Calu3 (cell line): ENCODE results near the gene ADAMTS9. TPM values are rescaled to one million over a fixed set of nuclear protein-coding genes. Genes with fewer than 3 reads are reported as not detected.

Experiments used
- BruUV-seq: library from RNA; stranded (reverse); fragments of 400-500 nt; replicated peaks from 2 replicates; lab custom pipeline; 2021; lab: Mats Ljungman, UMichigan
- CTCF ChIA-PET: fragments of 300-600 bp; sonication (Branson Sonifier 250); formaldehyde crosslinking; loops from one replicate; lab custom pipeline; 2022; ENCODE audit warnings: antibody characterized with exemption; lab: Charles Lee
- DNase-seq: peaks from one replicate; pipeline ENCODE4 v3.0.0; 2022
- H3K27ac Mint-ChIP-seq: one replicate; pipeline ENCODE4 v1.8.0; 2022; ENCODE audit warnings: mixed read lengths; ENCODE audit not compliant: unreplicated experiment
- H3K27me3 Mint-ChIP-seq: one replicate; pipeline ENCODE4 v1.8.0; 2022; ENCODE audit warnings: mixed read lengths; ENCODE audit not compliant: unreplicated experiment
- H3K36me3 Mint-ChIP-seq: one replicate; pipeline ENCODE4 v1.8.0; 2022; ENCODE audit warnings: mild to moderate bottlenecking, moderate library complexity, mixed read lengths; ENCODE audit not compliant: insufficient read depth, unreplicated experiment
- H3K4me1 Mint-ChIP-seq: one replicate; pipeline ENCODE4 v1.8.0; 2022; ENCODE audit warnings: mild to moderate bottlenecking, low read depth, mixed read lengths; ENCODE audit not compliant: unreplicated experiment
- H3K4me3 Mint-ChIP-seq: one replicate; pipeline ENCODE4 v1.8.0; 2022; ENCODE audit warnings: mild to moderate bottlenecking, low read depth, moderate library complexity, mixed read lengths; ENCODE audit not compliant: unreplicated experiment
- H3K9me3 Mint-ChIP-seq: one replicate; pipeline ENCODE4 v1.8.0; 2022; ENCODE audit warnings: low read depth, mixed read lengths; ENCODE audit not compliant: unreplicated experiment
- CTCF ChIP-seq: fragments of 200-600 bp; IDR thresholded peaks from one replicate; pipeline ENCODE4 v1.8.0; 2022; ENCODE audit warnings: antibody characterized with exemption; ENCODE audit not compliant: unreplicated experiment
- intact Hi-C: fragments of 100-400 bp; cut with micrococcal nuclease; formaldehyde crosslinking; loops from one replicate; pipeline ENCODE4 v1.10.0; 2022; ENCODE audit not compliant: unreplicated experiment
- total RNA-seq: library from RNA; stranded (reverse); gene quantifications from 2 replicates; pipeline ENCODE4 v1.2.3, GENCODE V29; 2022

Gene ADAMTS9
- total RNA-seq, 1 experiment from 2014 or later, result 54.6 TPM

- H3K4me3 Mint-ChIP-seq, result no peak overlapping the region
- no peaks in the 10 kb centered on the region for H3K27me3 Mint-ChIP-seq
- TF ChIP-seq CTCF, result no peak
- intact Hi-C loops, result no loop called here
- no peaks in the 10 kb centered on the region for H3K36me3 Mint-ChIP-seq
- CTCF ChIA-PET, result no interaction called here
- H3K27ac Mint-ChIP-seq, result no peak overlapping the region
- BruUV-seq, result no TSS peak
- no peak for DNase-seq
- H3K4me1 Mint-ChIP-seq, result peaks cover 13% of the 10 kb centered on the region
- no peaks in the 10 kb centered on the region for H3K9me3 Mint-ChIP-seq
These were observed 40.6 kb upstream of the ADAMTS9 start for GRCh38 chr3:64728428-64728827.

- no peaks in the 10 kb centered on the region for H3K27me3 Mint-ChIP-seq
- DNase-seq, result no peak
- no peak for TF ChIP-seq CTCF
- no TSS peak for BruUV-seq
- H3K36me3 Mint-ChIP-seq, result no peaks in the 10 kb centered on the region
- H3K4me1 Mint-ChIP-seq, result peaks cover 13% of the 10 kb centered on the region
- H3K27ac Mint-ChIP-seq, result no peak overlapping the region
- no peaks in the 10 kb centered on the region for H3K9me3 Mint-ChIP-seq
- H3K4me3 Mint-ChIP-seq, result no peak overlapping the region
- intact Hi-C loops, result no loop called here
- CTCF ChIA-PET, result no interaction called here
These were observed 38.8 kb upstream of the ADAMTS9 start for GRCh38 chr3:64726414-64727090.

- intact Hi-C loops, result loop anchor here (10.0 kb wide), 1 partner anchor 526 kb away; no protein-coding TSS in a partner anchor
- CTCF ChIA-PET, result interaction anchor here (0.6 kb wide), 1 partner anchor 212 kb away, joined by 4 read pairs; no protein-coding TSS in a partner anchor
These were observed 31.2 kb upstream of the ADAMTS9 start for GRCh38 chr3:64718976-64719375.

DNA sequence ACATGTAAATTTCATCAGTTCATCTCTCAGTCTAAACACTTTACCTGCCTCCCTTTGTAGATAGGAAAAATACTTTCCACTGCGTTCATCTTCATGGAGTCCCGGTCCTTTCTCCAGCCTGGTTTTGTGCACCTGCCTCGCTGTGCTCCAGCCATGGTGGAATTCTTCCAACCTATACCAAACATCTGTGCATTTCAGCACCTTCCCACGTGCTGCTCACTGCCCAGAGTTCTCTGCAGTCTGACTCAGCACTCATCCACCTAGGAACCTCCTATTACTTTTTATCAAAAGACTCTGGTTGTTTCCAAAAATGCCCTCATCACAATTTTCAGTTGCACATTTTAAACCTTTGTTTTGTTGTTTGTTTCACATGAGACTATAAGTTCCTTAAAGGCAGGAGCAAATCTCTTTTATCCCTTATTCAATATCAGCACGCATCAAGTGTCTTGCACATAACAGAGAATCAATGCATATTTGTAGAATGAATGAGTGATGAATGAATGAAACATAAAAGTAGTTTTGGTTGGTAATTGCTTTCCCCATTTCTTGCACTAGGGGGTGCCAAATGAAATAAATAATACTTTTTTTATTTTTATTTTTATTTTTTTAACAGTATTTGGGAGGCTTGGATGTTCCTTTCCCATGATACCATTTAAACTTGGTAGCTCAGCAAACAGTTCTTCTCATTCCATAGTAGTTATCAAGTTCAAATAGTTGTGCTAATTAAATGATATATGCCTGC, 30.2 kb upstream of the ADAMTS9 start:
- intact Hi-C loops, result loop anchor here (10.0 kb wide), 1 partner anchor 527 kb away; no protein-coding TSS in a partner anchor
- no peak overlapping the region for H3K4me3 Mint-ChIP-seq
- DNase-seq, result no peak
- no peak overlapping the region for H3K27ac Mint-ChIP-seq
- BruUV-seq, result no TSS peak
- H3K4me1 Mint-ChIP-seq, result no peaks in the 10 kb centered on the region
- H3K9me3 Mint-ChIP-seq, result no peaks in the 10 kb centered on the region
- H3K27me3 Mint-ChIP-seq, result no peaks in the 10 kb centered on the region
- H3K36me3 Mint-ChIP-seq, result no peaks in the 10 kb centered on the region
- no peak for TF ChIP-seq CTCF
- CTCF ChIA-PET, result interaction anchor here (0.6 kb wide), 1 partner anchor 213 kb away, joined by 4 read pairs; no protein-coding TSS in a partner anchor

More at GRCh38 chr3:64718976-64719375, 31.2 kb upstream of the ADAMTS9 start:
- Mint-ChIP-seq H3K27ac (no peak overlapping the region), H3K27me3 (no peaks in the 10 kb centered on the region), H3K4me1 (no peaks in the 10 kb centered on the region), H3K9me3 (no peaks in the 10 kb centered on the region), H3K36me3 (no peaks in the 10 kb centered on the region), H3K4me3 (no peak overlapping the region)
- DNase-seq, result no peak
- BruUV-seq, result no TSS peak
- no peak for TF ChIP-seq CTCF
